Esophagus squamous epithelium (tissue), 4 donors: ENCODE data around the gene NCOA5.

Experiments used
- CTCF ChIP-seq, 6 experiments: fragments of 450-650 bp in 4 of 6; fragments of 200-600 bp in 2 of 6; sonication (generic) in 2 of 6; IDR thresholded peaks; one replicate each; pipeline ENCODE4 v1.5.1; 2016 to 2019; ENCODE audit warnings: antibody characterized with exemption in 6 of 6, mild to moderate bottlenecking in 4 of 6, moderate library complexity in 4 of 6
- POLR2A ChIP-seq, 4 donors: fragments of 450-650 bp; IDR thresholded peaks; one replicate each; pipeline ENCODE4 v1.6.1; 2017; ENCODE audit warnings: antibody characterized with exemption in 4 of 4, mild to moderate bottlenecking in 4 of 4, moderate library complexity in 3 of 4

GRCh38 chr20:46108976-46109375 lies 19.2 kb upstream of the NCOA5 start:
- TF ChIP-seq POLR2A (IDR thresholded peaks at IDR 0.05), result no peak
- no peak for TF ChIP-seq CTCF (IDR thresholded peaks at IDR 0.05)
